Natural killer cell treated with Interleukin-12 subunit alpha and Interleukin-12 subunit beta and Interleukin-15 and Interleukin-18, amount 100 ng/mL, for 72 hours (primary cell): Measurements from ENCODE around the gene TUBA3C. TPM values are rescaled to one million over a fixed set of nuclear protein-coding genes. Genes with fewer than 3 reads are reported as not detected.

Experiments used
- ATAC-seq, 2 donors: fragments of 150-1000 bp; cut with Tn5 transposase in 1 of 2; sonication (Bioruptor Pico), chemical (Tn5 transposase) in 1 of 2; 2 replicates each; pipeline ENCODE4 v1.10.0; 2021
- DNase-seq: peaks from one replicate; pipeline ENCODE4 v3.0.0; 2022; ENCODE audit warnings: low spot score
- H3K27ac Mint-ChIP-seq, 2 donors: 1 replicate in 1 of 2; 2 replicates in 1 of 2; pipeline ENCODE4 v1.8.0; 2022; ENCODE audit warnings: mixed read lengths in 2 of 2, mild to moderate bottlenecking in 1 of 2, moderate library complexity in 1 of 2
- H3K27me3 Mint-ChIP-seq, 2 donors: 1 replicate in 1 of 2; 2 replicates in 1 of 2; pipeline ENCODE4 v1.8.0; 2022; ENCODE audit warnings: mixed read lengths in 2 of 2
- H3K36me3 Mint-ChIP-seq: one replicate; pipeline ENCODE4 v1.8.0; 2022; ENCODE audit warnings: mixed read lengths
- H3K4me1 Mint-ChIP-seq, 2 donors: 1 replicate in 1 of 2; 2 replicates in 1 of 2; pipeline ENCODE4 v1.8.0; 2022; ENCODE audit warnings: low read depth in 2 of 2, mixed read lengths in 2 of 2, mild to moderate bottlenecking in 1 of 2
- H3K4me3 Mint-ChIP-seq: one replicate; pipeline ENCODE4 v1.8.0; 2022; ENCODE audit warnings: mixed read lengths
- H3K9me3 Mint-ChIP-seq: 2 replicates; pipeline ENCODE4 v1.8.0; 2022; ENCODE audit warnings: mixed read lengths
- total RNA-seq, 2 donors: library from RNA; stranded (reverse); gene quantifications; one replicate each; pipeline ENCODE4 v1.2.3, GENCODE V29; 2022

TUBA3C gene
- total RNA-seq, 2 donors from 2014 or later = not detected

- DNase-seq (no peak), ATAC-seq (no peak)
- no peak overlapping the region for H3K27ac Mint-ChIP-seq
- no peak overlapping the region for H3K4me3 Mint-ChIP-seq
- H3K36me3 Mint-ChIP-seq = no peaks in the 10 kb centered on the region
- H3K9me3 Mint-ChIP-seq = no peaks in the 10 kb centered on the region
- H3K27me3 Mint-ChIP-seq = no peaks in the 10 kb centered on the region
- H3K4me1 Mint-ChIP-seq = no peaks in the 10 kb centered on the region
Observed at GRCh38 chr13:19156013-19156825, 25.4 kb downstream of the TUBA3C start.

GRCh38 chr13:19155321-19155861, 26.2 kb downstream of the TUBA3C start:
- Mint-ChIP-seq H3K4me3 (no peak overlapping the region), H3K27ac (no peak overlapping the region), H3K27me3 (no peaks in the 10 kb centered on the region), H3K4me1 (no peaks in the 10 kb centered on the region), H3K36me3 (no peaks in the 10 kb centered on the region), H3K9me3 (no peaks in the 10 kb centered on the region)
- ATAC-seq = peak in 1 of 2 donors; percentile 8
- no peak for DNase-seq

- H3K27me3 Mint-ChIP-seq = no peaks in the 10 kb centered on the region
- H3K4me1 Mint-ChIP-seq = no peaks in the 10 kb centered on the region
Observed at GRCh38 chr13:19154843-19155242, 26.8 kb downstream of the TUBA3C start.

GRCh38 chr13:19153782-19154450, 27.7 kb downstream of the TUBA3C start:
- H3K4me3 Mint-ChIP-seq = no peak overlapping the region
- DNase-seq = no peak
- H3K9me3 Mint-ChIP-seq = peaks cover 2% of the 10 kb centered on the region
- no peaks in the 10 kb centered on the region for H3K27me3 Mint-ChIP-seq
- H3K36me3 Mint-ChIP-seq = peaks cover 3% of the 10 kb centered on the region
- H3K4me1 Mint-ChIP-seq = no peaks in the 10 kb centered on the region
- no peak overlapping the region for H3K27ac Mint-ChIP-seq
- ATAC-seq = no peak

More at GRCh38 chr13:19154843-19155242, 26.8 kb downstream of the TUBA3C start:
- Mint-ChIP-seq H3K4me3 (no peak overlapping the region), H3K36me3 (no peaks in the 10 kb centered on the region), H3K9me3 (no peaks in the 10 kb centered on the region), H3K27ac (no peak overlapping the region)
- no peak for ATAC-seq
- no peak for DNase-seq

- Mint-ChIP-seq H3K4me1 (no peaks in the 10 kb centered on the region), H3K36me3 (peaks cover 7% of the 10 kb centered on the region), H3K4me3 (no peak overlapping the region), H3K27me3 (no peaks in the 10 kb centered on the region), H3K27ac (no peak overlapping the region), H3K9me3 (peaks cover 8% of the 10 kb centered on the region)
- DNase-seq = no peak
- ATAC-seq = no peak
Observed at GRCh38 chr13:19152403-19152802, 29.2 kb downstream of the TUBA3C start.

- no peaks in the 10 kb centered on the region for H3K27me3 Mint-ChIP-seq
- ATAC-seq (no peak), DNase-seq (no peak)
- H3K4me3 Mint-ChIP-seq = no peak overlapping the region
- no peaks in the 10 kb centered on the region for H3K4me1 Mint-ChIP-seq
- H3K27ac Mint-ChIP-seq = no peak overlapping the region
- H3K36me3 Mint-ChIP-seq = peaks cover 7% of the 10 kb centered on the region
- peaks cover 8% of the 10 kb centered on the region for H3K9me3 Mint-ChIP-seq
Observed at GRCh38 chr13:19151581-19152263, 29.9 kb downstream of the TUBA3C start.

GRCh38 chr13:19150712-19151228, 30.9 kb downstream of the TUBA3C start:
- DNase-seq (no peak), ATAC-seq (no peak)
- Mint-ChIP-seq H3K4me3 (no peak overlapping the region), H3K4me1 (no peaks in the 10 kb centered on the region), H3K27me3 (no peaks in the 10 kb centered on the region), H3K36me3 (peaks cover 7% of the 10 kb centered on the region), H3K9me3 (peaks cover 13% of the 10 kb centered on the region), H3K27ac (no peak overlapping the region)

- peaks cover 7% of the 10 kb centered on the region for H3K36me3 Mint-ChIP-seq
- no peak overlapping the region for H3K27ac Mint-ChIP-seq
- no peak for ATAC-seq
Observed at GRCh38 chr13:19150226-19150625, 31.4 kb downstream of the TUBA3C start.

GRCh38 chr13:19148561-19148960, 33.1 kb downstream of the TUBA3C start:
- H3K27ac Mint-ChIP-seq = no peak overlapping the region
- no peak overlapping the region for H3K4me3 Mint-ChIP-seq
- H3K4me1 Mint-ChIP-seq = no peaks in the 10 kb centered on the region
- DNase-seq (no peak), ATAC-seq (no peak)
- no peaks in the 10 kb centered on the region for H3K27me3 Mint-ChIP-seq
- H3K9me3 Mint-ChIP-seq = peaks cover 13% of the 10 kb centered on the region
- H3K36me3 Mint-ChIP-seq = peaks cover 7% of the 10 kb centered on the region

More at GRCh38 chr13:19150226-19150625, 31.4 kb downstream of the TUBA3C start:
- H3K4me1 Mint-ChIP-seq = no peaks in the 10 kb centered on the region
- no peak for DNase-seq
- no peaks in the 10 kb centered on the region for H3K27me3 Mint-ChIP-seq
- peaks cover 13% of the 10 kb centered on the region for H3K9me3 Mint-ChIP-seq
- no peak overlapping the region for H3K4me3 Mint-ChIP-seq
